ENCODE data around the gene DOHH.

Gene DOHH

GRCh38 chr19:3497757-3498520 lies 2.5 kb downstream of the DOHH start:
- no peak for DNase-seq
- no peak for TF ChIP-seq CTCF (IDR thresholded peaks at IDR 0.05; ENCODE audit: low read depth, low read length)
- H3K9me3 ChIP-seq (ENCODE audit: severe bottlenecking): no peaks in the 10 kb centered on the region
- peaks cover 29% of the 10 kb centered on the region for H3K36me3 ChIP-seq
- no peaks in the 10 kb centered on the region for H3K27me3 ChIP-seq (ENCODE audit: insufficient read depth, low read depth, severe bottlenecking)
- H3K27ac ChIP-seq: no peak overlapping the region
- no peak overlapping the region for H3K4me3 ChIP-seq (ENCODE audit: low read depth, low read length)

GRCh38 chr19:3496392-3497273 lies 3.8 kb downstream of the DOHH start:
- Histone ChIP-seq H3K27me3 (ENCODE audit: insufficient read depth, low read depth, severe bottlenecking) (no peaks in the 10 kb centered on the region), H3K9me3 (ENCODE audit: severe bottlenecking) (no peaks in the 10 kb centered on the region), H3K27ac (no peak overlapping the region), H3K36me3 (peaks cover 34% of the 10 kb centered on the region), H3K4me3 (ENCODE audit: low read depth, low read length) (no peak overlapping the region)
- no peak for DNase-seq
- TF ChIP-seq CTCF (IDR thresholded peaks at IDR 0.05; ENCODE audit: low read depth, low read length): no peak

- DNase-seq: no peak
- Histone ChIP-seq H3K36me3 (peaks cover 38% of the 10 kb centered on the region), H3K27ac (no peak overlapping the region), H3K27me3 (ENCODE audit: insufficient read depth, low read depth, severe bottlenecking) (no peaks in the 10 kb centered on the region), H3K9me3 (ENCODE audit: severe bottlenecking) (no peaks in the 10 kb centered on the region), H3K4me3 (ENCODE audit: low read depth, low read length) (no peak overlapping the region)
- TF ChIP-seq CTCF (IDR thresholded peaks at IDR 0.05; ENCODE audit: low read depth, low read length): no peak
Measured at GRCh38 chr19:3494559-3494958, 5.9 kb downstream of the DOHH start.

GRCh38 chr19:3494051-3494450 lies 6.4 kb downstream of the DOHH start:
- Histone ChIP-seq H3K9me3 (ENCODE audit: severe bottlenecking) (no peaks in the 10 kb centered on the region), H3K36me3 (peaks cover 38% of the 10 kb centered on the region), H3K27me3 (ENCODE audit: insufficient read depth, low read depth, severe bottlenecking) (no peaks in the 10 kb centered on the region), H3K27ac (no peak overlapping the region), H3K4me3 (ENCODE audit: low read depth, low read length) (no peak overlapping the region)
- DNase-seq: peak; percentile 61
- no peak for TF ChIP-seq CTCF (IDR thresholded peaks at IDR 0.05; ENCODE audit: low read depth, low read length)

GRCh38 chr19:3493651-3494050 lies 6.8 kb downstream of the DOHH start:
- TF ChIP-seq CTCF (IDR thresholded peaks at IDR 0.05; ENCODE audit: low read depth, low read length): no peak
- Histone ChIP-seq H3K9me3 (ENCODE audit: severe bottlenecking) (no peaks in the 10 kb centered on the region), H3K27me3 (ENCODE audit: insufficient read depth, low read depth, severe bottlenecking) (no peaks in the 10 kb centered on the region), H3K4me3 (ENCODE audit: low read depth, low read length) (no peak overlapping the region), H3K36me3 (peaks cover 38% of the 10 kb centered on the region), H3K27ac (no peak overlapping the region)
- no peak for DNase-seq
